WTC11 (cell line): Measurements from ENCODE around the gene MAGEA3. TPM values are rescaled to one million over a fixed set of nuclear protein-coding genes. Genes with fewer than 3 reads are reported as not detected.

Experiments
- ATAC-seq: fragments of 200-7000 bp; cut with Tn5 transposase; 2 replicates; pipeline ENCODE4 v1.10.0; 2021; ENCODE audit warnings: mild to moderate bottlenecking, moderate library complexity
- CTCF ChIA-PET: fragments of 300-600 bp; sonication (Branson Sonifier 250); formaldehyde crosslinking; loops from one replicate; lab custom pipeline; 2021; ENCODE audit warnings: antibody characterized with exemption; lab: Charles Lee
- POLR2A ChIA-PET: fragments of 350-600 bp; sonication (Branson Sonifier 250); formaldehyde crosslinking; loops from one replicate; lab custom pipeline; 2021; ENCODE audit warnings: antibody characterized with exemption; lab: Charles Lee
- DNase-seq: peaks from one replicate; pipeline ENCODE4 v3.0.0; 2021; ENCODE audit warnings: low spot score
- H3K27ac Mint-ChIP-seq: 2 replicates; pipeline ENCODE4 v1.8.0; 2021; ENCODE audit warnings: mixed read lengths
- H3K27me3 Mint-ChIP-seq: 2 replicates; pipeline ENCODE4 v1.8.0; 2021; ENCODE audit warnings: low read depth, mild to moderate bottlenecking, moderate library complexity, mixed read lengths
- H3K36me3 Mint-ChIP-seq: 2 replicates; pipeline ENCODE4 v1.8.0; 2021; ENCODE audit warnings: mixed read lengths
- H3K4me1 Mint-ChIP-seq: 2 replicates; pipeline ENCODE4 v1.8.0; 2022; ENCODE audit warnings: mixed read lengths
- H3K4me3 Mint-ChIP-seq: 2 replicates; pipeline ENCODE4 v1.8.0; 2021; ENCODE audit warnings: mild to moderate bottlenecking, moderate library complexity, mixed read lengths
- H3K9me3 Mint-ChIP-seq: 2 replicates; pipeline ENCODE4 v1.8.0; 2021; ENCODE audit warnings: mixed read lengths
- ATF2 ChIP-seq: sonication (generic); formaldehyde crosslinking; IDR thresholded peaks from 2 replicates; pipeline ENCODE4 v1.8.1; 2022; ENCODE audit warnings: low read depth, missing genetic modification reagents, borderline replicate concordance
- KAT7 ChIP-seq: sonication (generic); formaldehyde crosslinking; IDR thresholded peaks from 2 replicates; pipeline ENCODE4 v1.8.1; 2023; ENCODE audit warnings: missing genetic modification reagents, mild to moderate bottlenecking, borderline replicate concordance
- NFATC4 ChIP-seq: fragments of 250-450 bp; sonication (Bioruptor Pico); IDR thresholded peaks from 2 replicates; pipeline ENCODE4 v1.9.0; 2021; ENCODE audit warnings: mild to moderate bottlenecking
- NFE2L1 ChIP-seq: sonication (generic); formaldehyde crosslinking; IDR thresholded peaks from 2 replicates; pipeline ENCODE4 v1.8.1; 2023; ENCODE audit warnings: missing genetic modification reagents
- NR3C1 ChIP-seq: sonication (generic); formaldehyde crosslinking; conservative IDR thresholded peaks from 2 replicates; pipeline ENCODE4 v1.8.1; 2023; ENCODE audit warnings: low read depth, mild to moderate bottlenecking, missing genetic modification reagents
- RELA ChIP-seq: sonication (generic); formaldehyde crosslinking; IDR thresholded peaks from 2 replicates; pipeline ENCODE4 v1.8.1; 2022; ENCODE audit warnings: missing genetic modification reagents, mild to moderate bottlenecking, borderline replicate concordance
- ZNF219 ChIP-seq: sonication (generic); formaldehyde crosslinking; IDR thresholded peaks from 2 replicates; pipeline ENCODE4 v1.8.0; 2023; ENCODE audit warnings: missing genetic modification reagents, mild to moderate bottlenecking, borderline replicate concordance
- ZNF416 ChIP-seq: fragments of 250-450 bp; sonication (Bioruptor Pico); IDR thresholded peaks from 2 replicates; pipeline ENCODE4 v1.9.0; 2021; ENCODE audit warnings: mild to moderate bottlenecking, inconsistent platforms
- ZNF532 ChIP-seq: fragments of 250-450 bp; sonication (Bioruptor Pico); IDR thresholded peaks from 2 replicates; pipeline ENCODE4 v1.9.0; 2021; ENCODE audit warnings: mild to moderate bottlenecking, borderline replicate concordance
- total RNA-seq: library from RNA; stranded (reverse); gene quantifications from 3 replicates; pipeline ENCODE4 v1.2.3, GENCODE V29; 2021
- TF ChIP-seq, protein P1 (sequence below): sonication (generic); formaldehyde crosslinking; IDR thresholded peaks from 2 replicates; pipeline ENCODE4 v1.8.1; 2023; ENCODE audit warnings: mild to moderate bottlenecking, missing genetic modification reagents
- TF ChIP-seq, protein P2 (sequence below): sonication (generic); formaldehyde crosslinking; IDR thresholded peaks from 2 replicates; pipeline ENCODE4 v1.8.1; 2023; ENCODE audit warnings: mild to moderate bottlenecking, missing genetic modification reagents, moderate library complexity
- TF ChIP-seq, protein P3 (sequence below): sonication (generic); formaldehyde crosslinking; conservative IDR thresholded peaks from 2 replicates; pipeline ENCODE4 v1.8.1; 2022; ENCODE audit warnings: mild to moderate bottlenecking, missing genetic modification reagents
- TF ChIP-seq, protein P4 (sequence below): sonication (generic); formaldehyde crosslinking; IDR thresholded peaks from 2 replicates; pipeline ENCODE4 v1.8.1; 2022; ENCODE audit warnings: missing genetic modification reagents, borderline replicate concordance

Gene MAGEA3
- total RNA-seq, 1 experiment from 2014 or later: 1.8 TPM

DNA sequence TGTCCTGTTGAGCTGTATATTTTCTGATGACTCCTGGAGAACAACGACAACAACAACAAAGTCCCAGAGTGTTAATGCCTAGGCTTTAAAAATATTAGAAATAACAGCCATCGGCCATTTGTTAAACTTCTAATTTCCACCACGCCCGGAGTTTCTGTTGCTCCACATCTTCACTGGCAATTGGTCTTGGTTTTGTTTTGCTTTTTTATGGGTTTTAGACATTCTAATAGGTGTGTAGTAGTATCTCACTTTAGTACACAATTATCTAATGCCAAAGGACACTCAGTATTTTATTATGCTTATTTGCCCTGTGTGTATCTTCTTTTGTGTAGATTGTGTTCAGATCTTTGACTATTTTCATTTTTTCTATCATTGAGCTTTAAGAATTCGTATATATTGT is 40.0 kb downstream of the MAGEA3 start:
- ATAC-seq (no peak), DNase-seq (no peak)
- CTCF ChIA-PET: no interaction called here
- no peaks in the 10 kb centered on the region for H3K4me1 Mint-ChIP-seq
- no peak overlapping the region for H3K27ac Mint-ChIP-seq
- H3K4me3 Mint-ChIP-seq: no peak overlapping the region
- H3K27me3 Mint-ChIP-seq: peaks cover 25% of the 10 kb centered on the region
- no peaks in the 10 kb centered on the region for H3K36me3 Mint-ChIP-seq
- H3K9me3 Mint-ChIP-seq: no peaks in the 10 kb centered on the region
- TF ChIP-seq, protein P1, sequence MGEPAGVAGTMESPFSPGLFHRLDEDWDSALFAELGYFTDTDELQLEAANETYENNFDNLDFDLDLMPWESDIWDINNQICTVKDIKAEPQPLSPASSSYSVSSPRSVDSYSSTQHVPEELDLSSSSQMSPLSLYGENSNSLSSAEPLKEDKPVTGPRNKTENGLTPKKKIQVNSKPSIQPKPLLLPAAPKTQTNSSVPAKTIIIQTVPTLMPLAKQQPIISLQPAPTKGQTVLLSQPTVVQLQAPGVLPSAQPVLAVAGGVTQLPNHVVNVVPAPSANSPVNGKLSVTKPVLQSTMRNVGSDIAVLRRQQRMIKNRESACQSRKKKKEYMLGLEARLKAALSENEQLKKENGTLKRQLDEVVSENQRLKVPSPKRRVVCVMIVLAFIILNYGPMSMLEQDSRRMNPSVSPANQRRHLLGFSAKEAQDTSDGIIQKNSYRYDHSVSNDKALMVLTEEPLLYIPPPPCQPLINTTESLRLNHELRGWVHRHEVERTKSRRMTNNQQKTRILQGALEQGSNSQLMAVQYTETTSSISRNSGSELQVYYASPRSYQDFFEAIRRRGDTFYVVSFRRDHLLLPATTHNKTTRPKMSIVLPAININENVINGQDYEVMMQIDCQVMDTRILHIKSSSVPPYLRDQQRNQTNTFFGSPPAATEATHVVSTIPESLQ: no peak
- no peak for TF ChIP-seq NFE2L1 (CRISPR knock-in tag)
- TF ChIP-seq ZNF532: no peak
- TF ChIP-seq, protein P2, sequence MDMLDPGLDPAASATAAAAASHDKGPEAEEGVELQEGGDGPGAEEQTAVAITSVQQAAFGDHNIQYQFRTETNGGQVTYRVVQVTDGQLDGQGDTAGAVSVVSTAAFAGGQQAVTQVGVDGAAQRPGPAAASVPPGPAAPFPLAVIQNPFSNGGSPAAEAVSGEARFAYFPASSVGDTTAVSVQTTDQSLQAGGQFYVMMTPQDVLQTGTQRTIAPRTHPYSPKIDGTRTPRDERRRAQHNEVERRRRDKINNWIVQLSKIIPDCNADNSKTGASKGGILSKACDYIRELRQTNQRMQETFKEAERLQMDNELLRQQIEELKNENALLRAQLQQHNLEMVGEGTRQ (CRISPR knock-in tag): no peak
- no peak for TF ChIP-seq ATF2 (CRISPR knock-in tag)
- no peak for TF ChIP-seq RELA (CRISPR knock-in tag)
- no peak for TF ChIP-seq NR3C1 (CRISPR knock-in tag)
- TF ChIP-seq ZNF416 (CRISPR knock-in tag): no peak
- no peak for TF ChIP-seq KAT7 (CRISPR knock-in tag)
- no peak for TF ChIP-seq ZNF219 (CRISPR knock-in tag)
- TF ChIP-seq NFATC4: no peak
- TF ChIP-seq, protein P3, sequence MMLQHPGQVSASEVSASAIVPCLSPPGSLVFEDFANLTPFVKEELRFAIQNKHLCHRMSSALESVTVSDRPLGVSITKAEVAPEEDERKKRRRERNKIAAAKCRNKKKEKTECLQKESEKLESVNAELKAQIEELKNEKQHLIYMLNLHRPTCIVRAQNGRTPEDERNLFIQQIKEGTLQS (CRISPR knock-in tag): no peak
- TF ChIP-seq, protein P4, sequence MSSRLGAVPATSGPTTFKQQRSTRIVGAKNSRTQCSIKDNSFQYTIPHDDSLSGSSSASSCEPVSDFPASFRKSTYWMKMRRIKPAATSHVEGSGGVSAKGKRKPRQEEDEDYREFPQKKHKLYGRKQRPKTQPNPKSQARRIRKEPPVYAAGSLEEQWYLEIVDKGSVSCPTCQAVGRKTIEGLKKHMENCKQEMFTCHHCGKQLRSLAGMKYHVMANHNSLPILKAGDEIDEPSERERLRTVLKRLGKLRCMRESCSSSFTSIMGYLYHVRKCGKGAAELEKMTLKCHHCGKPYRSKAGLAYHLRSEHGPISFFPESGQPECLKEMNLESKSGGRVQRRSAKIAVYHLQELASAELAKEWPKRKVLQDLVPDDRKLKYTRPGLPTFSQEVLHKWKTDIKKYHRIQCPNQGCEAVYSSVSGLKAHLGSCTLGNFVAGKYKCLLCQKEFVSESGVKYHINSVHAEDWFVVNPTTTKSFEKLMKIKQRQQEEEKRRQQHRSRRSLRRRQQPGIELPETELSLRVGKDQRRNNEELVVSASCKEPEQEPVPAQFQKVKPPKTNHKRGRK (CRISPR knock-in tag): no peak
- POLR2A ChIA-PET: no interaction called here

Other genes starting within 250 kb of the MAGEA3 start
- gene GABRA3, start 247.5 kb upstream of the MAGEA3 start, total RNA-seq: 3.9 to 4.5 TPM (median 4.4 TPM) in 3 replicates
- 8.6 to 9.1 TPM (median 8.8 TPM) in 3 replicates for gene GABRQ, start 60.9 kb upstream of the MAGEA3 start, total RNA-seq
- not detected in 3 replicates for gene CSAG2, start 10.5 kb downstream of the MAGEA3 start, total RNA-seq
- gene MAGEA2B, start 15.8 kb downstream of the MAGEA3 start, total RNA-seq: 12.3 to 13.8 TPM (median 13.7 TPM) in 3 replicates
- gene CSAG1, start 34.9 kb downstream of the MAGEA3 start, total RNA-seq: 0.33 to 1.8 TPM (median 1.5 TPM) in 3 replicates
- 0.57 to 1.3 TPM (median 1.2 TPM) in 3 replicates for gene MAGEA12, start 35.0 kb downstream of the MAGEA3 start, total RNA-seq
- 6.7 to 14.0 TPM (median 9.2 TPM) in 3 replicates for gene MAGEA2, start 55.0 kb downstream of the MAGEA3 start, total RNA-seq
- 13.0 to 14.1 TPM (median 13.2 TPM) in 3 replicates for gene CSAG3, start 60.4 kb downstream of the MAGEA3 start, total RNA-seq
- 0.30 to 1.0 TPM (median 0.60 TPM) in 3 replicates for gene MAGEA6, start 70.9 kb downstream of the MAGEA3 start, total RNA-seq
- 20.4 to 21.7 TPM (median 20.5 TPM) in 3 replicates for gene CETN2, start 132.0 kb downstream of the MAGEA3 start, total RNA-seq
- 22.5 to 26.1 TPM (median 25.9 TPM) in 3 replicates for gene NSDHL, start 132.3 kb downstream of the MAGEA3 start, total RNA-seq
- 8.2 to 10.9 TPM (median 10.3 TPM) in 3 replicates for gene ZNF185, start 199.3 kb downstream of the MAGEA3 start, total RNA-seq